Ovary (tissue), 9 donors: Measurements from ENCODE around the gene MNT. TPM values are rescaled to one million over a fixed set of nuclear protein-coding genes. Genes with fewer than 3 reads are reported as not detected.
A peak's percentile ranks its signal among the peaks of the same experiment; 100 is the strongest.

Experiments
- DNase-seq, 5 donors: peaks; one replicate each; pipeline ENCODE4 v3.0.0-alpha.2; 2019 to 2020
- H3K27ac ChIP-seq, 2 donors: fragments of 200-600 bp; one replicate each; pipeline versions ENCODE4 v1.5.1 to v1.8.0; 2019 to 2022
- H3K27me3 ChIP-seq: fragments of 200-600 bp; one replicate; pipeline ENCODE4 v1.8.0; 2022
- H3K36me3 ChIP-seq: fragments of 200-600 bp; sonication (generic); one replicate; pipeline ENCODE4 v1.5.1; 2019
- H3K4me1 ChIP-seq: one replicate; pipeline ENCODE4 v1.8.1; 2013; ENCODE audit warnings: mild to moderate bottlenecking, moderate library complexity; ENCODE audit not compliant: insufficient read depth
- H3K4me3 ChIP-seq: fragments of 200-600 bp; sonication (generic); one replicate; pipeline ENCODE4 v1.5.1; 2017
- H3K9me3 ChIP-seq, 2 donors: fragments of 200-600 bp in 1 of 2; sonication (generic) in 1 of 2; one replicate each; pipeline versions ENCODE4 v1.5.1 to v1.8.1; 2013 to 2019; ENCODE audit warnings: mild to moderate bottlenecking in 1 of 2, moderate library complexity in 1 of 2
- EP300 ChIP-seq: sonication (generic); formaldehyde crosslinking; IDR thresholded peaks from one replicate; pipeline ENCODE4 v1.6.1; 2017; ENCODE audit warnings: antibody characterized with exemption
- POLR2A ChIP-seq: fragments of 450-650 bp; IDR thresholded peaks from one replicate; pipeline ENCODE4 v1.6.1; 2017; ENCODE audit warnings: antibody characterized with exemption, mild to moderate bottlenecking, moderate library complexity
- WGBS, 3 donors: extraction: QIAGEN DNeasy Blood & Tissue Kit in 1 of 3; methylation state at CpG; one replicate each; pipeline versions ENCODE4 v1.1.5 to v1.1.7; 2013 to 2017; 5-methylcytosine and 5-hydroxymethylcytosine counted together
- intact Hi-C, 4 donors: fragments of 100-400 bp; cut with DNase I; formaldehyde crosslinking; loops; one replicate each; pipeline versions ENCODE4 v1.11.0 to v1.15.1; 2022 to 2023
- polyA plus RNA-seq, 2 donors: library from polyadenylated mRNA; stranded (reverse); fragments of 200-250 nt in 1 of 2; fragments of 350-450 nt in 1 of 2; fragmentation: Illumina TruSeq in 1 of 2; extraction: RNeasy Lipid Tissue Mini Kit (QIAGEN cat#74804) in 1 of 2; gene quantifications; one replicate each; pipeline ENCODE4 v1.2.3, GENCODE V29; 2013 to 2014
- total RNA-seq, 7 donors: library from RNA; depleted of rRNA in 2 of 7; stranded (reverse); fragments of >200 nt in 2 of 7; fragmentation: NEBNext Ultra II Directional in 3 of 7; extraction: Animal tissue kit (Norgen Biotek cat#: 25700) in 3 of 7; gene quantifications; one replicate each; pipeline versions ENCODE4 v1.1.0 to v1.2.4, GENCODE V29; 2016 to 2023
- TF ChIP-seq, protein P1 (sequence below), 3 donors: fragments of 450-650 bp in 2 of 3; fragments of 200-600 bp in 1 of 3; IDR thresholded peaks; one replicate each; pipeline versions ENCODE4 v1.5.1 to v1.8.0; 2016 to 2022; ENCODE audit warnings: antibody characterized with exemption in 3 of 3, mild to moderate bottlenecking in 1 of 3
- donor health status: DM: no; HTN: no; CAD: no; lungs with moderate emphysema.
- donor health status: DM: no; HTN: no; CAD: no.
- donor health status: Bipolar disorder and iron deficiency.
- donor health status: DM: yes; HTN: yes; CAD: no.
- donor health status: DM: no; HTN: no; CAD: no.
- donor health status: DM: yes; HTN: yes; CAD: no.

Gene MNT
- total and polyA plus RNA-seq, 9 donors: 5.0 to 37.0 (median 24.2) TPM

DNA sequence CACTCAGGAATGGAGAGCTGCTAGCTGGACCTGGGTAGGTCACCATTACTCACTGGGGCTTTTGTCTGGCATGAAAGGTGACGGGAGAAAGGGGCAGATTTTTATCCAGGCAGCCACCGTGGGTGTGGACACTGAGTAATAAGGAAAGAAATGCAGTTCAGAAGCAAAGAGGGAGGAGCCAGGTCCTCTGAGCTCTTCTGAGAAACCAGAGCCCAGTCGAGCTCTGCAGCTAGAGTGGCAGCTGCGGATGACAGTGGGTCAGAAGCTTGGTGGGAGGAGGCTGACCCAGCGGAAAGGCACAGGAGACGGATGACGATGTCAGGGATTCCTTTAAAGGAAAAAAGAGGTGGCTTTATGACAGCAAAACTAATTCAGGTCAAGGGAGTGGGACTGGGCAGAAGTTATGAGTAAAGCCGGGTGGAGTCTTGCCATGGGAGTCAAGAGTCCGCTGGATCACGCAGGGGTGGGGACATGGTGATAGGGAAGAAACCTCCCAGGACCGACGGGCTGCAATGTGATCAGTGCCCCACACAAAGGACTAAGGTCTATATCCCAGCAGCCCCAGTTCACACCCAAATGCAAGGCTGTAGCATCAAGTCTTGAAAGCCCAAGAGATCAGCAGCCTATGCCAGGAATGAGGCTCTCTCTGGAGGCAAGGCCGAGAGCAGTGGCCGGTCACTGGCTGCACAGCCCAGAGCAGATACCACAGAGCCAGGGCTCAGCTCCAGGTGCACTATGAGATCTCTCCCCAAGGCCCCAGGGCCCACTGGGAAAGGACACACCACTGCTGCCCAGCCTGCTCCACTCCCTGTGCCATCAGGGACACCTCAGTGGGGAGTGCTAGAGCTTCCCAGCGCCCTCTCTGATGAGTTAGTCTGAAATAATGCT, 6.3 kb upstream of the MNT start:
- no peaks in the 10 kb centered on the region for H3K27me3 ChIP-seq
- peak in 2 of 5 donors; percentile 13 to 23 for DNase-seq
- intact Hi-C loops: no loop called here
- H3K9me3 ChIP-seq: no peaks in the 10 kb centered on the region
- WGBS, 3 donors: 58 to 68% (median 64%) methylated on average over 15 of the region's 15 CpGs
- H3K4me1 ChIP-seq: peaks cover 5% of the 10 kb centered on the region
- H3K36me3 ChIP-seq: no peaks in the 10 kb centered on the region
- peak overlapping the region; percentile 35 to 47 for H3K27ac ChIP-seq
- H3K4me3 ChIP-seq: no peak overlapping the region
- no peak for TF ChIP-seq POLR2A
- no peak for TF ChIP-seq EP300
- TF ChIP-seq, protein P1, sequence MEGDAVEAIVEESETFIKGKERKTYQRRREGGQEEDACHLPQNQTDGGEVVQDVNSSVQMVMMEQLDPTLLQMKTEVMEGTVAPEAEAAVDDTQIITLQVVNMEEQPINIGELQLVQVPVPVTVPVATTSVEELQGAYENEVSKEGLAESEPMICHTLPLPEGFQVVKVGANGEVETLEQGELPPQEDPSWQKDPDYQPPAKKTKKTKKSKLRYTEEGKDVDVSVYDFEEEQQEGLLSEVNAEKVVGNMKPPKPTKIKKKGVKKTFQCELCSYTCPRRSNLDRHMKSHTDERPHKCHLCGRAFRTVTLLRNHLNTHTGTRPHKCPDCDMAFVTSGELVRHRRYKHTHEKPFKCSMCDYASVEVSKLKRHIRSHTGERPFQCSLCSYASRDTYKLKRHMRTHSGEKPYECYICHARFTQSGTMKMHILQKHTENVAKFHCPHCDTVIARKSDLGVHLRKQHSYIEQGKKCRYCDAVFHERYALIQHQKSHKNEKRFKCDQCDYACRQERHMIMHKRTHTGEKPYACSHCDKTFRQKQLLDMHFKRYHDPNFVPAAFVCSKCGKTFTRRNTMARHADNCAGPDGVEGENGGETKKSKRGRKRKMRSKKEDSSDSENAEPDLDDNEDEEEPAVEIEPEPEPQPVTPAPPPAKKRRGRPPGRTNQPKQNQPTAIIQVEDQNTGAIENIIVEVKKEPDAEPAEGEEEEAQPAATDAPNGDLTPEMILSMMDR (IDR thresholded peaks at IDR 0.05): no peak

DNA sequence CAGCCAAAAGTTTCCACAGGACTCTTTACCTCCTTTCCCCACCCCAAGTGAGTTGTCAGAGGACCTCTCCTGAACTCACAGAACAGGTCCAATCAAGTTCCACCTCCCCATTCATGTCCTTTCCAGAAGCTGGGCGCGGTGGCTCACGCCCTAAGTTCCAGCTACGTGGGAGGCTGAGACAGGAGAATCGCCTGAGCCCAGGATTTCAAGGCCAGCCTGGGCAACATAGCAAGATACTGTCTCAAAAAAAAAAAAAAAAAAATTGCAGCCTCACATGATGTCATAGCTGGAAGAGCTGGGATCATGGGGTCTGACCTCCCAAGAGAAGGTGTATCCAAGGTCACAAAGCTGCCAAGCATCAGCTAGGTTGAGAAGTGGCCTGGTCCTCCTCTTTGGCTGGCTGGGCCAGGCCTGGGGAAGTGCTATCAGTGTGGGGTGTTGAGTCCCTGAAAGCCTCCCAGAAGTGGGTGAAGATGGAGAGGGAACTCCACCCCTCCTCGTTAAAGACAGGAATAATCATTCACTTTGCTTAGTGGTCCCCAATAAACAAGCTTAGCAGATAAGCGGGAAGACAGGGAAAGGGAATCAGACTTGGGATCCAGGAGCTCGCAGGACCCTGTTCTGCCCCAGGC, 5.5 kb upstream of the MNT start:
- H3K27ac ChIP-seq: peak overlapping the region; percentile 35 to 47
- 72 to 80% (median 72%) methylated on average over 8 of the region's 8 CpGs for WGBS, 3 donors
- H3K4me3 ChIP-seq: no peak overlapping the region
- peak in 1 of 5 donors; percentile 11 for DNase-seq
- H3K9me3 ChIP-seq: no peaks in the 10 kb centered on the region
- TF ChIP-seq, protein P1 (IDR thresholded peaks at IDR 0.05): no peak
- TF ChIP-seq EP300 (no peak), POLR2A (no peak)
- H3K4me1 ChIP-seq: peaks cover 5% of the 10 kb centered on the region
- no peaks in the 10 kb centered on the region for H3K36me3 ChIP-seq
- H3K27me3 ChIP-seq: no peaks in the 10 kb centered on the region
- intact Hi-C loops: no loop called here

DNA sequence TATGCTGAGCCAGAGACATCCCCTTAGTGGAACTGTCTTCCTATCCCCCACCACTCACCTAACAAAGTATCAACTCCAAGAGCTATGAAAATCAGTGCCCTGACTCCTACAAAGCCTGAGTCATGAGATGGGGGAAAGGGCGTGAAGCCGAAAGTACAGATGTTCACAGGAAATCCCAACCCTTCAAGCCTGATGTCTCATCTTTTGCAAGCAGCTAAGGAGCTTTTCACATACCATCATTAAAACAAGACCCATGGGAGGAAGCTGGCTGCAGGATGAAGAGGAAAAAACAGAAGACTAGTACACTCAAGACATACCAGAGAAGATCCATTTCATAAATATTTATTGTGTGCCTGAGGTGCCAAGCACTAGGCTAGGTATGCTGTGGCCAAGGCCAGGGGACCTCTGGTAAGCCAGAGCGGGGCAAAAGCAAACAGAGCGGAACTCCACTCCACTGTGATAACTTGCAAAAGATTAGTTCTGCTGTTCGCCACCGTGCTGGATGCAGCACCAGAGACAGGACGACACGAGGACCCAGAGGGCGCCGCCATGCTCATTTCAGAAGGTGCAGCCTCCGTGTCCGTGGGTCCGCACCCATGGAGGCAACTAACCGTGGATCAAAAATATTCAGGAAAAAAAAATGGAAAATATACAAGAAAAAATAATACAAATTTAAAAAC, 4.5 kb upstream of the MNT start:
- intact Hi-C loops: no loop called here
- no peaks in the 10 kb centered on the region for H3K9me3 ChIP-seq
- TF ChIP-seq, protein P1 (IDR thresholded peaks at IDR 0.05): no peak
- TF ChIP-seq POLR2A (no peak), EP300 (no peak)
- no peak overlapping the region for H3K4me3 ChIP-seq
- no peaks in the 10 kb centered on the region for H3K27me3 ChIP-seq
- WGBS, 3 donors: 65 to 75% (median 73%) methylated on average over 14 of the region's 14 CpGs
- DNase-seq: peak in 1 of 5 donors; percentile 3
- no peaks in the 10 kb centered on the region for H3K36me3 ChIP-seq
- H3K27ac ChIP-seq: no peak overlapping the region
- H3K4me1 ChIP-seq: peaks cover 2% of the 10 kb centered on the region

DNA sequence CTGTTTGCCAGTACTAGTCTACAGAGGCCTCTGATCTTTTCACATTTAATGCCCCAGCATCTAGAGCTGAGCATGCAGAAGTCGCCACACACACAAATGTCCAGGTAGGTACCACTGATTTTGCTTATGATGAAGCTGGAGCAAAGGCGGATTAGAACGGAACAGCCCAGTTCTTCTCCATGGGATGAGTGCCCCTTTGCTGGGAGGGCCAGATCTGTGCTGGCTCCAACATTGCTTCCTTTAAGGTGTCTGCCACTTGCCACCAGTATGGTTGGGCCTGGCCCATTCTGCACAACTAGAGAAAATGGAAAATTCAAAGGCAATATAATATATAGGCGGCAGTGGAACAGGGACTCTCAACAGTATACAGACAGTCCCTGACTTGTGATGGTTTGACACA, 2.2 kb upstream of the MNT start:
- Histone ChIP-seq H3K4me3 (no peak overlapping the region), H3K27ac (no peak overlapping the region), H3K27me3 (no peaks in the 10 kb centered on the region), H3K4me1 (peaks cover 10% of the 10 kb centered on the region), H3K36me3 (no peaks in the 10 kb centered on the region), H3K9me3 (no peaks in the 10 kb centered on the region)
- intact Hi-C loops: no loop called here
- DNase-seq: no peak
- no peak for TF ChIP-seq POLR2A
- no peak for TF ChIP-seq EP300
- TF ChIP-seq, protein P1 (IDR thresholded peaks at IDR 0.05): no peak
- 91 to 97% (median 94%) methylated on average over 4 of the region's 4 CpGs for WGBS, 3 donors
